OCI-LY3 (cell line): ENCODE results near the gene IL18R1.

Experiments used
- H2AFZ ChIP-seq: fragments of 200-600, 300-600 bp; shearing (Covaris generic); 2 replicates; pipeline ENCODE4 v1.6.0; 2014; ENCODE audit warnings: antibody characterized with exemption, low read depth, low read length
- H3K27ac ChIP-seq: fragments of 200-600, 300-600 bp; sonication (generic); 2 replicates; pipeline ENCODE4 v1.5.1; 2014; ENCODE audit warnings: mild to moderate bottlenecking, low read length, moderate library complexity, mixed read lengths
- H3K27me3 ChIP-seq: fragments of 200-600, 300-600 bp; sonication (generic); 2 replicates; pipeline ENCODE4 v1.6.1; 2014; ENCODE audit warnings: low read depth, low read length, mixed read lengths
- H3K36me3 ChIP-seq: fragments of 200-600, 300-600 bp; sonication (generic); replicated peaks from 2 replicates; pipeline ENCODE3; 2014; ENCODE audit warnings: low read depth, low read length, mixed read lengths
- H3K4me1 ChIP-seq: fragments of 300-600, 200-600 bp; sonication (generic); 2 replicates; pipeline ENCODE4 v1.6.1; 2014; ENCODE audit warnings: low read length, mixed read lengths
- H3K4me2 ChIP-seq: fragments of 200-600, 300-600 bp; sonication (generic); 2 replicates; pipeline ENCODE4 v1.6.1; 2014; ENCODE audit warnings: low read length, mixed read lengths
- H3K4me3 ChIP-seq: fragments of 300-600, 200-600 bp; sonication (generic); 2 replicates; pipeline ENCODE4 v1.5.1; 2014; ENCODE audit warnings: antibody characterized with exemption, mild to moderate bottlenecking, low read length, moderate library complexity
- H3K79me2 ChIP-seq: fragments of 300-600, 200-600 bp; shearing (Covaris generic); 2 replicates; pipeline ENCODE4 v1.6.1; 2014; ENCODE audit warnings: mild to moderate bottlenecking, low read length, mixed read lengths
- H3K9ac ChIP-seq: fragments of 300-600, 200-600 bp; shearing (Covaris generic); 2 replicates; pipeline ENCODE4 v1.6.0; 2014; ENCODE audit warnings: mild to moderate bottlenecking, low read length, moderate library complexity
- H3K9me3 ChIP-seq: fragments of 200-600, 300-600 bp; shearing (Covaris generic); 2 replicates; pipeline ENCODE4 v1.6.1; 2014; ENCODE audit warnings: low read length, mixed read lengths; ENCODE audit not compliant: insufficient read depth
- H4K20me1 ChIP-seq: fragments of 200-600, 300-600 bp; sonication (generic); 2 replicates; pipeline ENCODE4 v1.6.1; 2016; ENCODE audit warnings: low read length, mixed read lengths; ENCODE audit not compliant: insufficient read depth
- EZH2phosphoT487 ChIP-seq: fragments of 200-600 bp; shearing (Covaris generic); IDR thresholded peaks from 2 replicates; pipeline ENCODE4 v1.6.1; 2018; ENCODE audit warnings: antibody characterized with exemption, mixed run types, low read depth
- TF ChIP-seq, protein P1 (sequence below): fragments of 200-600, 300-600 bp; sonication (generic); IDR thresholded peaks from 2 replicates; pipeline ENCODE4 v1.5.1; 2014; ENCODE audit warnings: antibody characterized with exemption, low read length, low read depth

Gene IL18R1

DNA sequence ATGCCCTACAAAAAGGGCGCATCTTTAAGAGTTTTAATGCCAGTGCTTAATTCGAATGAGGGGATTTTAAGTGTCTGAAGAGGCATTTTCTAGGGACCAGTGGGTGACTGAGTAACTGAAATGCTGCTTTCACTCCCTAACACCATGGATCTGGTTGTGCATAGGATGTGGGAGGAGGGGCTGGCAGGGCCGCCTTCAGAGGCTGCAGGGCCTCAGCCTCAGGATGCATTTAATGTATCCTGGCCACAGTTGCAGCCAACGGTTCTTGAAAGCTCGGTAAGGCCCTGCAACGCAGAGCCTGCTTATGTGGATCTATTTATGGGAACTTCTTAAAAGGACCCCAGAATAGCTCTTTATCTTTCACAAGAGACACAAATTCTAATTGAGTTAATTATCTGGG lies 41.6 kb downstream of the IL18R1 start:
- no peaks in the 10 kb centered on the region for H3K79me2 ChIP-seq
- no peak overlapping the region for H3K4me2 ChIP-seq
- H3K36me3 ChIP-seq, result no peaks in the 10 kb centered on the region
- no peaks in the 10 kb centered on the region for H3K9me3 ChIP-seq
- H2AFZ ChIP-seq, result no peak overlapping the region
- H3K9ac ChIP-seq, result no peak overlapping the region
- H3K4me3 ChIP-seq, result no peak overlapping the region
- H3K27ac ChIP-seq, result no peak overlapping the region
- TF ChIP-seq, protein P1, sequence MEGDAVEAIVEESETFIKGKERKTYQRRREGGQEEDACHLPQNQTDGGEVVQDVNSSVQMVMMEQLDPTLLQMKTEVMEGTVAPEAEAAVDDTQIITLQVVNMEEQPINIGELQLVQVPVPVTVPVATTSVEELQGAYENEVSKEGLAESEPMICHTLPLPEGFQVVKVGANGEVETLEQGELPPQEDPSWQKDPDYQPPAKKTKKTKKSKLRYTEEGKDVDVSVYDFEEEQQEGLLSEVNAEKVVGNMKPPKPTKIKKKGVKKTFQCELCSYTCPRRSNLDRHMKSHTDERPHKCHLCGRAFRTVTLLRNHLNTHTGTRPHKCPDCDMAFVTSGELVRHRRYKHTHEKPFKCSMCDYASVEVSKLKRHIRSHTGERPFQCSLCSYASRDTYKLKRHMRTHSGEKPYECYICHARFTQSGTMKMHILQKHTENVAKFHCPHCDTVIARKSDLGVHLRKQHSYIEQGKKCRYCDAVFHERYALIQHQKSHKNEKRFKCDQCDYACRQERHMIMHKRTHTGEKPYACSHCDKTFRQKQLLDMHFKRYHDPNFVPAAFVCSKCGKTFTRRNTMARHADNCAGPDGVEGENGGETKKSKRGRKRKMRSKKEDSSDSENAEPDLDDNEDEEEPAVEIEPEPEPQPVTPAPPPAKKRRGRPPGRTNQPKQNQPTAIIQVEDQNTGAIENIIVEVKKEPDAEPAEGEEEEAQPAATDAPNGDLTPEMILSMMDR, result no peak
- no peak for TF ChIP-seq EZH2phosphoT487
- H4K20me1 ChIP-seq, result no peaks in the 10 kb centered on the region
- H3K27me3 ChIP-seq, result no peaks in the 10 kb centered on the region
- H3K4me1 ChIP-seq, result no peaks in the 10 kb centered on the region

DNA sequence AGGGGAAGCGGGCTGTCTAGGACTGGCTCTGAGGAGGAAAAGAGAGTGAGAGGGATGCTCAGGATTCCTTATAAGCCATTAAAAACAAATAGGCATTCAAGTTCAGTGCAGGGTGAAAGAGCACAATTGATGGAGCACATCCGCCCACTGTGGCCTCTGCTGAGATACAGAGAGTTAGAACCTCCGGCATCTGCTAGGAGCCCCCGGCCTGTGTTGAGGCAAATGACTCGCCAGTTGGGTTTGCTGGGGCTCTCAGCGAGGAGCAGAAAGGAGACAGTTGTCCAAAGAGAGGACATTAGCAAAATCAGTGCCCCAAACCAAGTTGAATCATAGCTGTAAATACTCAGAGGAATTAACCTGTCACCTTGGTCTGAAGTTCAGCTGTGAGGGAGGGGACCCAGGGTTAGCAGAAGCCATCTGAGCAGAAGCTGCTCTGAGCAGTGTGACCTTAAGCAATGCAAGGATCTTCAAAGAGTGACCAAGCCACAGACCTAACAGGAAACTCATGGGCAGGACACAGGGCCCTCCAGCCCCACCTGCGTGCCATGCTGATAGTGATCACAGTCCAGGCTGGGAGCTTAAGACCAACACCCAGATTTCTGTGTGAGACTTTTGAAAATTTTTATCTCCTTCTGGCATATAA lies 44.0 kb downstream of the IL18R1 start:
- H3K79me2 ChIP-seq, result no peaks in the 10 kb centered on the region
- H3K4me2 ChIP-seq, result no peak overlapping the region
- H3K9me3 ChIP-seq, result no peaks in the 10 kb centered on the region
- TF ChIP-seq EZH2phosphoT487, result no peak
- TF ChIP-seq, protein P1, result no peak
- H3K27ac ChIP-seq, result no peak overlapping the region
- no peaks in the 10 kb centered on the region for H3K36me3 ChIP-seq
- H2AFZ ChIP-seq, result no peak overlapping the region
- H3K9ac ChIP-seq, result no peak overlapping the region
- no peaks in the 10 kb centered on the region for H3K4me1 ChIP-seq
- H3K4me3 ChIP-seq, result no peak overlapping the region
- no peaks in the 10 kb centered on the region for H4K20me1 ChIP-seq
- no peaks in the 10 kb centered on the region for H3K27me3 ChIP-seq

DNA sequence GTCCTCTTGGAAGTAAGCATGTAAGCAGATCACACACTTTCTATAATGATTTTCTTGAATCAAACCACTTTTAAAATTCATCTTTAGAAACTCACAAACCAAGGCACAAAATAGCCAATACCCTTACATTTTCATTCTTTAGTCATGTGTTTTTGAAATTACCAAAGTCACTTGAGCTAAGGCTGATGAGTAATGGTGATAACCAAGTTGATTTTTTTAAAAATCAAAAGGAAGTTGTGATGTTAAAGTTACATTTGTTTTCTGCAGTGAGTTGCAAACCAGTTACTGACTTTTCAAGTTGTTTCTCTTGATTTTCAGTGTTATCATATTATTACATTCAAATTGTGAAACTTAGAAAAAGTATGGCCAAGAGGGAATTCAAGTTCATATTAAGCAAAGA lies 45.9 kb downstream of the IL18R1 start:
- H4K20me1 ChIP-seq, result no peaks in the 10 kb centered on the region
- H3K9me3 ChIP-seq, result no peaks in the 10 kb centered on the region
- no peaks in the 10 kb centered on the region for H3K36me3 ChIP-seq
- no peak overlapping the region for H3K4me3 ChIP-seq
- H2AFZ ChIP-seq, result no peak overlapping the region
- H3K79me2 ChIP-seq, result no peaks in the 10 kb centered on the region
- H3K4me1 ChIP-seq, result no peaks in the 10 kb centered on the region
- no peaks in the 10 kb centered on the region for H3K27me3 ChIP-seq
- H3K4me2 ChIP-seq, result no peak overlapping the region
- no peak overlapping the region for H3K9ac ChIP-seq
- TF ChIP-seq, protein P1, result no peak
- no peak for TF ChIP-seq EZH2phosphoT487
- no peak overlapping the region for H3K27ac ChIP-seq

DNA sequence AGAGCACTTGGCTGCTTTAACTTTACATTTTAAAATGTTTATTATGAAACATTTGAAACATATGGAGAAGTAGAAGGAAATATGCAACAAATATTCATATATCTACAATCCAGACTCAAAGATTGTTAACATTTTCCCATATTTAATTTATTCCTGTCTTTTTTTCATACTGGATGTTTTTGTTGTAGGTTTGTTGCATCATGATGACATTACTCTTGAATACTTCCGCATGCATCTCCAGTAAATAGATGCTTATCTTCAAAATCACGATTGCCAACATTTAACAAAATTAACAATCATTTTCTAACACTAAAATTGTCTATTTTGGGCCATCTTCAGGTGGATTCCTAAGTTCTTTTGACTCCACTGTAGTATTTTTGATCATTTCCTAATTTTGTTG lies 46.3 kb downstream of the IL18R1 start:
- no peak overlapping the region for H3K4me2 ChIP-seq
- no peak for TF ChIP-seq EZH2phosphoT487
- TF ChIP-seq, protein P1, result no peak
- no peak overlapping the region for H3K27ac ChIP-seq

More for the DNA sequence above, 46.3 kb downstream of the IL18R1 start:
- Histone ChIP-seq H3K9me3 (no peaks in the 10 kb centered on the region), H3K79me2 (no peaks in the 10 kb centered on the region), H3K27me3 (no peaks in the 10 kb centered on the region), H3K9ac (no peak overlapping the region), H3K4me3 (no peak overlapping the region), H3K4me1 (no peaks in the 10 kb centered on the region), H4K20me1 (no peaks in the 10 kb centered on the region), H2AFZ (no peak overlapping the region), H3K36me3 (no peaks in the 10 kb centered on the region)
